IPS-15b (cell line): ENCODE data around the gene PCK1.

Experiments
- H3K27me3 ChIP-seq: one replicate; pipeline ENCODE4 v1.6.1; 2013; ENCODE audit warnings: low read length; ENCODE audit not compliant: control insufficient read depth, insufficient read depth
- H3K36me3 ChIP-seq: one replicate; pipeline ENCODE4 v1.6.1; 2013; ENCODE audit warnings: low read length; ENCODE audit not compliant: control insufficient read depth, insufficient read depth
- H3K4me1 ChIP-seq: one replicate; pipeline ENCODE4 v1.6.1; 2013; ENCODE audit warnings: mild to moderate bottlenecking, low read length; ENCODE audit not compliant: control insufficient read depth, insufficient read depth
- H3K4me3 ChIP-seq: one replicate; pipeline ENCODE4 v1.5.1; 2013; ENCODE audit warnings: low read depth, low read length
- H3K9ac ChIP-seq: one replicate; pipeline ENCODE4 v1.6.1; 2013; ENCODE audit warnings: low read depth, mild to moderate bottlenecking, low read length
- H3K9me3 ChIP-seq: one replicate; pipeline ENCODE4 v1.6.1; 2013; ENCODE audit warnings: mild to moderate bottlenecking, low read length; ENCODE audit not compliant: control insufficient read depth, insufficient read depth

Gene PCK1

DNA sequence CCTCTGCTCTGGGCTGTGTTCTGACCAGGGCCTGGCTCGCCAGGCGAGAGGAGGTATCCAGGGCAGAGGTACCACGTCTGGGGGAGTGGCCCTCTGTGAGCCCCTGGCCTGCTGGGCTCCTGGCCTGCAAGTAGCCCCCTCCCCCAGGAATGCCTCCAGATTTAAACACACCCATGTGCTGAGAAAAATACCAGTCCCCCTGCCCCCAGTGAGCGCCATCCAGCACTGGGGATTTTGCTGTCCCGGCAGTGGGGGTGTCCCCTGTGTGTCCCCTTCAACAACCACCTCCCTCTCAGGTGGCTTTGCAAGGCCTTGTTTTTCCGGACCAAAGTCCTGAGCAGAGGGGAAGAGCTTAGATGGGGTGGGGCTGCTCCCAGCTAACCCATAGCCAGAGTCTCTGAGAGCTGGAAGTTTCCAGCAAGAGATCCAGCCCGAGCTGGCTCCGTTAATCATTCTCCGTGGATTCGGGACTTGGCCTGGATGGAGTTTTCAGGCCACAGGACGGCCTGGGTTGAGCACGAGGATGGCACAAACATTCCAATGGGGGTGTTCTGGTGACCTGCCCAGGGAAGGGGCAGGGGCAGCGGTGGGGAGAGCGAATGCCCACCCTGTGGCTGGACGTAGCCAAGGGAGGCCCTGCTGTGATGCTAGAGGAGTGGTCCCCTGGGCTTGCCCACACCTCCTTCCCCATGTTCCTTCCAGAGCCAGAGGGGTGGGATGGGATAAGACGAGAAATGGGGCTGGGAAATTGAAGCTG, 29.0 kb downstream of the PCK1 start:
- Histone ChIP-seq H3K36me3 (no peaks in the 10 kb centered on the region), H3K9ac (no peak overlapping the region), H3K27me3 (no peaks in the 10 kb centered on the region), H3K4me3 (no peak overlapping the region), H3K4me1 (no peaks in the 10 kb centered on the region), H3K9me3 (no peaks in the 10 kb centered on the region)

DNA sequence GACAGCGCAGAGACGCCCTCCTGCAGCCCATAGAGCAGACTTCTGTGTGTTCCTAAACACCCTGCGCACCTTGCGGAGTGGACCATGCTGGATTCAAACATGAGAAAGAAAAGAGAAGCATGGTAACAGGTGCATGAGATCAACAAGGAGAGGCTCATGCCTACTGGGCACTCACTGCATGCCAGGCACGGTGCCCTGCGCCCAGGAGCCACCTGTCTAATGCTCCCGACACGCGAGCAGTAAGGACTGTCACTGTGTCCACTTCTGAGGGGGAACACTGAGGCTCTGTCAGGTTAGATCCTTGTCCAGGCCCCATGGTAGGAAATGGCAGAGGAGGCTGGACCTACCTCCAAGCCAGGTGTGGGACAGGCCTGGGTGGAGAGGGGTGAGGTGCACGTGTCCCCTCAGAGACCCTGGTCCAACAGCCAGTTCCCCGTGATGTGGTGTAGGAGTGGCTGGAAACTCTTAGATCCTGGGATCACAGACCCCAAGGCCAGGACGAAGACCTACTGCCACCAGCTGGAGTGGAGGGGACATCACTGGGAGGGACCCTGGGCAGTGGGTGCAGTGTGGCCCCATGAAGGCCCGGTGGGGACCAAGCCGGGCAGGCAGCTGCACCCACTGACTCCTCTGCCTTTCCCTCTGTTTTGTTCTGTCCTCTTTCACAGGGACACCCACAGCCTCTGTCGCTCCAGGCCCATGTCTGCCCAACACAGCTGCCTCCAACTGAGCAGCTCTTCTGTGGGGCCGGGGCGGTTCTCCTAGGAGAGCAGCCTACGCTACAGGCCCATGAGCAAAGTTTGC, 29.8 kb downstream of the PCK1 start:
- no peaks in the 10 kb centered on the region for H3K9me3 ChIP-seq
- H3K27me3 ChIP-seq, result no peaks in the 10 kb centered on the region
- H3K36me3 ChIP-seq, result no peaks in the 10 kb centered on the region
- H3K4me3 ChIP-seq, result no peak overlapping the region
- no peaks in the 10 kb centered on the region for H3K4me1 ChIP-seq
- no peak overlapping the region for H3K9ac ChIP-seq

DNA sequence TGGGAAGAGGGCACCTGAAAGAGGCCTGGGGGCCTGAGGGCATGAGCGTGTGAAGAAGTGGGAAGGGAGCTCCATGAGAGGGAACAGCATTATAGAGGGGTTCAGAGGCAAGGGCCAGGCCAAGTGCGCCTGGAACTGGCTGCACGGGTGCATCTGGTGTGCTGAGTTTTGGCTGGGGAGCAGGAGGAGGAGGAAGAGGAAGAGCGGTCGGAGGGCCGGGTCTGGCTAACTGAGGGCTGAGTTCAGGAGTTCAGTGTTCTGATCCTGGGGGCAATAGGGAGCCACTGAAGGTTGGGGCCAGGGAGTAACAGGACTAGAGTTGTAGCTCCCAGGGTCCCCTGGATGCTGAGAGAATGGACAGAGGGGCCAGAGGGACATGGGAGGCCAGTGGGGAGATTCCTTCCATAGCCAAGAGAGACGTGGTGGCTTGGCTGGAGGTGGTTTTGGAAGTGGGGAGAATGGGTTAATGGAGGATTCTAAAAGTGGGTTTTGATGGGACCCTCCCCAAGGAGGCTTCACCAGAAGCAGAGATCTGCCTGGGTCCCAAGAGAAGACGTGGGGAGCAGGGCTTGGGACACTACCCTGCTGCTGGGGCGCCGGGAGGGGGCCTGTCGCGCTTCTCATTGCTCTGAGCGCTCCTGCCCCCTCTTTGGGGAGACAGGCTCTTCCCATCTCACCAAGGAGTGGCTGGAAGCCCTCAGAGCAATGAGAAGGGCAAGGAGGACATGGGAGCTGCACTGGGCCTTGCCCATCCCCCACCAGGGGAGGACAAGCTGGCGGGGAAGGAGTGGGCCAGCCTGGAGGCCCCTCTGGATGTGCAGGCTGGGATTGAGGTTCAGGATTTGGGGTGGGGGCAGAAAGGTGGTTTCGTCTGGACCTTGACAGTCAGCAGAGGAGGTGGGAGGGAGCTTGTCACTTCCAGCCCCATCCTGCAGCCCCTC, 30.6 kb downstream of the PCK1 start:
- Histone ChIP-seq H3K4me3 (no peak overlapping the region), H3K9me3 (no peaks in the 10 kb centered on the region), H3K27me3 (no peaks in the 10 kb centered on the region), H3K9ac (no peak overlapping the region), H3K4me1 (no peaks in the 10 kb centered on the region), H3K36me3 (no peaks in the 10 kb centered on the region)

DNA sequence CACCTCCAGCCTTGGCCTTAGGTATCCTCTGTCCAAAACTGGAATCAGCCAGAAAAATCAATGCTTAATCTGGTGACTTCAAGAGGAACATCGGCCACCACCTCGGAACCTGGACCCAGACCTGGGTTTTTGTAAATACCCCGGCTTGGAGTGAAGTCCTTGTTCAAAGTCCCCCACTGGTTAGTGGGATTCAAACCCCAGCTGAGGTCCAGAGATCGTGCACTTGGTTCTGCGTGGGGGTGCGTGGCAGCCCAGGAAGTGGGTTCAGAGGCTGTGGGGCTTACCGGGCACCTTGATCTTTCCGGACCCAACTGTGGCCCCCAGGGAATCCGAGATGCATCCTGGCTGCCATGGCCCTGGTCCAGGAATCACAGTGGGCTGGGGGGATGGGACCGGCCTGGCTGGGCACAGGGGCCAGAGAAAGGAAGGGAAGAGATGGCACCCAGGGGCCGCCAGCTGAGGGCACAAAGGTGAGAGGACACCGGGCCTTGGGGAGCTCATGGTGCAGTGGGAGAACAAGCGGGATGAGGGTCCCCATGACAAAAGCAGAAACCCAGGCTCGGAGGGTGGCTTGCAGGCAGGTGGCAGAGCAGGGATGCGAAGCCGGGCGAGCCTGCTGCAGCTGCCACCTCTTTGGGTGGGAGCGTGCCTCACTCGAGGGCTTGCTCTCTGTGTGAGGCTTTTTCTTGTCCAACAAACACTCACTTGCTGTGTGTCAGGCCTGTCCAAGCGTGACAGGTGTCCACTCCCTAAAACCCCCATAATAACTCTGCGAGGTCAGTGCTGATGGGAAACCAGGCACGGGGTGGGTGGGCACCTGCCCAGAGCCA, 31.6 kb downstream of the PCK1 start:
- H3K36me3 ChIP-seq, result no peaks in the 10 kb centered on the region
- no peaks in the 10 kb centered on the region for H3K4me1 ChIP-seq
- H3K9me3 ChIP-seq, result no peaks in the 10 kb centered on the region
- no peak overlapping the region for H3K4me3 ChIP-seq
- no peak overlapping the region for H3K9ac ChIP-seq
- no peaks in the 10 kb centered on the region for H3K27me3 ChIP-seq

DNA sequence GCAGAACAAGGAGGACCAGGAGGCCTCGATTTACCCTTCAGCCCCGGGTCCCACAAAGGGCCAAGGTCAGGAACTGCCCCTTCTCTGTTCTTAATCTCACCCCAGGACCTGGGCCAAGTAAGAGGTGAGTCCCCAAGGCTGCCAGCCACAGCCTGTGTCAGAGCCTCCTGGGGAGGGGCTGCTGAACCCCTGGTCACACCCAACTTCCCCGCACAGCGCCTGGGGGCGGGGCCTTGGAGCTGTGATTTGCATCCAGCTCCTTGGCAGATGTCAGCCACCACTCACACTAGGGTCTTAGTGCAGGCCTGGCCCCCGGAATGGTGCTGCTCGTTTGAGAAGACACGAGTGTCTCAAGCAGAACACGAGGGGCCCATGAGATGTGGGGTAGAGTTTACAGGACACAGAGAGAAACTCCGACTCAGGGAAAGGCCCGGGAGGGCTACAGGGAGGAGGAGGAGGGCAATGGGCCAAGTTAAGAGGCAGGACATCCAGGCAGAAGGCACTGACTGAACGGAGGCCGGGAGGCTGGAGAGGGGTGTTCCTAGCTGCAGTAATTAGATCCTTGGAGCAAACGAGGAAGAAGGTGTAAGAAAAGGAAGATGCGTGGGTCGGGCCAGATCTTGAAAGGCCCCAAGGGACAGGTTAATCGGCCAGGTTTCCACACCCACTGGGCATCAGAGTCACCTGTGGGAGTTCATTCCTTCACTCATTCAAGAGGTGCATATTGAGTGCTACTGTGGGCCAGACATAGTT, 32.4 kb downstream of the PCK1 start:
- H3K9ac ChIP-seq, result no peak overlapping the region
- H3K9me3 ChIP-seq, result no peaks in the 10 kb centered on the region

DNA sequence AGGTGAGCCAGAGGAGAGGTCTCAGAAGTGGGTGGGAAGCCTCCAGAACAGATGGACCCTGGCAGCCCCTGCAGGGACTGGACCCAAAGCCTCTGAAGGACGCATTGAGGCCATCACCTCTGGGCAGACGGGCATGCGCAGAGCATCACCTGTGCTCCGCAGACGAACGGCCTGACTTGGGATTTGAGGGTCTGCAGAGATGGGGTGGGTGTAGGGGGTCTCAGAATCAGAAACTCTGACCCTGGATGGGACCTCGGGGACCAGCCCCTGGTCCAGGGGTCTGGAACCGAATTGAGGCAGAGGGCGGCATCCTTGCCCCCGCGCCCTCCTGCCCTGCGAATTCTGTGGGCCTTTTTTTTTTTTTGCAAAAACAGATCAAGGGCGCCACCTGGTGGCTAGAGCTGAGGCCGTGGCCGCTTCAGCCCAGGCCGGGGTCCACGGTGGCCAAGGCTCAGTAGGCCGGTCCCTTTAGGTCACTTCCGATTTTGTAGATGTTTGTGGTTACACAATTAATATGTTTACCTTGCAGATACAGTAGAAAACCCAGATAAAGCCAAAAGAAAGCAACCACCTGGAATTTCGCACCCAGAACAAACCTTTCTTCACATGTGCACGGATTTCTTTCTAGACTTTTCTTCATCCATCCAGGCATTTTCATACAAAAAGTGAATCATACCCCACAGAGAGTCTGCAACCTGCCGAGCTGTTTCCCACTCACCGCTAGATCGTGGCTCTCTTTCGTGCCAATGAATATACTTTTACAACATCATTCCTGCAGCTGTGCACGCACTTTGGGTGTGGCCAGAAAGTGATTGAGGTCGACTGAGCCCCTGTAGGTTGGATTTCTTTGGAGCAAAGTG, 33.4 kb downstream of the PCK1 start:
- no peak overlapping the region for H3K4me3 ChIP-seq
- H3K9ac ChIP-seq, result no peak overlapping the region
- H3K9me3 ChIP-seq, result no peaks in the 10 kb centered on the region
- no peaks in the 10 kb centered on the region for H3K4me1 ChIP-seq
- no peaks in the 10 kb centered on the region for H3K27me3 ChIP-seq
- no peaks in the 10 kb centered on the region for H3K36me3 ChIP-seq

More for the DNA sequence above, 32.4 kb downstream of the PCK1 start:
- Histone ChIP-seq H3K4me1 (no peaks in the 10 kb centered on the region), H3K36me3 (no peaks in the 10 kb centered on the region), H3K27me3 (no peaks in the 10 kb centered on the region), H3K4me3 (no peak overlapping the region)

DNA sequence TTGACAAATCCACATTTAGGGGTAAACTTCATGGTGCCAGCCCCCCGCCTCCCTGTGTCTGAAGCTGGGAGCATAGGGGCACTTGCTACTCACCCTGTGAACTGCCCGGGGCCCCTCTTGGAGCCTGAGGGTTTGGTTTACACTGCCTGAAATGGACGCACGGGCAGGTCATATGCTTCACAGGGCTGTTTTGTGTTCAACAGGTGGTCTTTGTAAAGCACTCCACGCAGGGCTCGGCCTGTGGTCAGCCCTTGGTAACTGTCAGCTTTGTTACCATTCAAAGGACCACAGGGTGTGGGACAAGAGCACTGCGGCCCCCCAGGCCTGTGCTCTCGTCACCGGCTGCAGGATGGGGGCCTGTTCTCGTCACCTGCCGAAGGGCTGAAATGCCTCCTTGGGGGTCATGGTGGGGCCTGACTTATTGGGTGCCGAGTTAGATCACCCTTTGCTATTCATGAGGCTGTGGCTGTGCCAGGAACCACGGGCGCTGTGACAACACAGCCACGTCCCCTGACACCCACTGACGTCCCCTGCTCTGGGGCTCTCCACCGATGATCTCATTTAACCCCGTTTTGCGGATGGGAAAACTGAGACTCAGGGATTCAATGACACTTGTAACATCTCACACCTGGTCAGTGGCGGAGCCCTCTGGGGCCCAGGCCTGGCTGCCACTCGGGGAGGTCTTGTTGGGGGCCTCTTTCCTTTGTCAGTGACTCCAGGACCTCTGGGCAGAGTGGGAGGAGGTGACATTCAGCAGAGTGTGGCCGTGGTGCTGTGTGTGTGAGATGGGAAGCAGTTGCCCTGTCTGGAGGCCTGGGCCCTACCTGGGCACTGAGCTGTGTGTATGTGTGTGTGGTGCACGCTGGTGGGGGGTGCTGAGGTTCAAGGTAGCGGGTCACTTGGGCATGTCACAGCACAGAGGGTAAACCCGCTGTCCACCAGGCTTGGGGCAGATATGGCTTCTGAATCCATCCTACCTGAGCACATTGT, 34.4 kb downstream of the PCK1 start:
- Histone ChIP-seq H3K4me1 (no peaks in the 10 kb centered on the region), H3K36me3 (no peaks in the 10 kb centered on the region), H3K27me3 (no peaks in the 10 kb centered on the region), H3K9ac (no peak overlapping the region), H3K4me3 (no peak overlapping the region), H3K9me3 (no peaks in the 10 kb centered on the region)

DNA sequence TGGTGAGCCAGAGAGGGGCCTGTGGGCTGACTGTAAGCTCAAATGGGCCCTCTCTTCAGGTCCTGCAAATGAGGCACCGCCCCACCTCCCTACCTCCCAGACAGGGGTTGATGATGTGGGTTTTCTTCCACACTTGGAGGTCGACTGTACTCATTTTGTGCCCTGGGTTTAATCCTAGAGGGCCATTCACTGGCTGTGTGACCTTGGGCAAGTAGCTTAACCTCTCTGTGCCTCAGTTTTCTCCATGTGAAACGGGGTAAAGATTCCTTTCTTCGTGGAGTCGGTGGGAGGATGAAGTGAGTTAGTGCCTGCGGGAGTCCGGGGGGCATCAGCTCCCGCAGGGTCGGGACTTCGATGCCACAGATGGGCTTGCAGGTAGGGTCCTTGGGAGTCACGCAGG, 35.4 kb downstream of the PCK1 start:
- Histone ChIP-seq H3K36me3 (no peaks in the 10 kb centered on the region), H3K27me3 (no peaks in the 10 kb centered on the region), H3K4me1 (no peaks in the 10 kb centered on the region), H3K4me3 (no peak overlapping the region), H3K9ac (no peak overlapping the region), H3K9me3 (no peaks in the 10 kb centered on the region)
